Neuronal stem cell (in vitro differentiated cells): Measurements from ENCODE around the gene MTMR3.

ENCODE experiments used
- DNase-seq: peaks from one replicate; pipeline ENCODE4 v3.0.0-alpha.2; 2013; ENCODE audit warnings: low spot score
- H2AFZ ChIP-seq: one replicate; pipeline ENCODE4 v1.6.1; 2013; ENCODE audit warnings: mild to moderate bottlenecking, low read length, inconsistent platforms
- H2AK5ac ChIP-seq: 2 replicates; pipeline ENCODE4 v1.6.1; 2013; ENCODE audit warnings: low read depth, mild to moderate bottlenecking, inconsistent platforms, low read length, moderate library complexity, mixed read lengths
- H2BK120ac ChIP-seq: 2 replicates; pipeline ENCODE4 v1.6.1; 2013; ENCODE audit warnings: low read depth, mild to moderate bottlenecking, inconsistent platforms, low read length, moderate library complexity, mixed read lengths
- H2BK12ac ChIP-seq: one replicate; pipeline ENCODE4 v1.6.1; 2013; ENCODE audit warnings: low read length, inconsistent platforms
- H2BK15ac ChIP-seq: 2 replicates; pipeline ENCODE4 v1.6.1; 2013; ENCODE audit warnings: mild to moderate bottlenecking, low read length, inconsistent platforms, mixed read lengths
- H2BK5ac ChIP-seq: one replicate; pipeline ENCODE4 v1.6.1; 2013; ENCODE audit warnings: inconsistent platforms, mild to moderate bottlenecking, low read length, moderate library complexity
- H3K14ac ChIP-seq: one replicate; pipeline ENCODE4 v1.6.1; 2013; ENCODE audit warnings: low read length, inconsistent platforms
- H3K18ac ChIP-seq: 2 replicates; pipeline ENCODE4 v1.6.1; 2013; ENCODE audit warnings: low read length, inconsistent platforms
- H3K23ac ChIP-seq: 2 replicates; pipeline ENCODE4 v1.6.1; 2013; ENCODE audit warnings: low read depth, mild to moderate bottlenecking, mixed read lengths, low read length, inconsistent platforms; ENCODE audit not compliant: poor library complexity
- H3K27ac ChIP-seq: replicated peaks from 3 replicates; pipeline ENCODE4 v1.5.1; 2013; ENCODE audit warnings: low read length, inconsistent platforms
- H3K27me3 ChIP-seq, 3 experiments: 2 replicates each; pipeline ENCODE4 v1.6.1; 2013; ENCODE audit warnings: low read length in 3 of 3, mild to moderate bottlenecking in 2 of 3, inconsistent platforms in 1 of 3, low read depth in 1 of 3, mixed read lengths in 1 of 3, moderate library complexity in 1 of 3; ENCODE audit not compliant: control insufficient read depth in 3 of 3, insufficient read depth in 3 of 3
- H3K36me3 ChIP-seq, 2 donors: replicated peaks in 1 of 2; 2 replicates each; pipeline ENCODE4 v1.6.1; 2013; ENCODE audit warnings: low read length in 2 of 2; ENCODE audit not compliant: control insufficient read depth in 2 of 2, insufficient read depth in 2 of 2
- H3K4ac ChIP-seq: 2 replicates; pipeline ENCODE4 v1.6.1; 2013; ENCODE audit warnings: inconsistent platforms, mild to moderate bottlenecking, low read length, moderate library complexity
- H3K4me1 ChIP-seq, 2 donors: 1 replicate in 1 of 2; 2 replicates in 1 of 2; pipeline ENCODE4 v1.6.1; 2013; ENCODE audit warnings: low read length in 2 of 2, low read depth in 1 of 2; ENCODE audit not compliant: control insufficient read depth in 2 of 2, insufficient read depth in 1 of 2
- H3K4me2 ChIP-seq: one replicate; pipeline ENCODE4 v1.6.1; 2013; ENCODE audit warnings: mild to moderate bottlenecking, low read length, inconsistent platforms; ENCODE audit not compliant: insufficient read depth, poor library complexity, severe bottlenecking
- H3K4me3 ChIP-seq, 2 donors: 2 replicates each; pipeline ENCODE4 v1.5.1; 2013; ENCODE audit warnings: low read length in 2 of 2, mild to moderate bottlenecking in 2 of 2, inconsistent platforms in 1 of 2, moderate library complexity in 1 of 2
- H3K79me1 ChIP-seq: one replicate; pipeline ENCODE4 v1.6.1; 2013; ENCODE audit warnings: low read depth, mild to moderate bottlenecking, inconsistent platforms, low read length, moderate library complexity
- H3K9ac ChIP-seq: one replicate; pipeline ENCODE4 v1.6.1; 2013; ENCODE audit warnings: mild to moderate bottlenecking, low read depth, low read length, inconsistent platforms; ENCODE audit not compliant: poor library complexity
- H3K9me3 ChIP-seq, 2 donors: replicated peaks in 1 of 2; 2 replicates each; pipeline versions ENCODE3 to v1.6.1; 2013; ENCODE audit warnings: low read length in 2 of 2, mild to moderate bottlenecking in 2 of 2, inconsistent platforms in 1 of 2, low read depth in 1 of 2, mixed read lengths in 1 of 2, moderate library complexity in 1 of 2; ENCODE audit not compliant: control insufficient read depth in 2 of 2, insufficient read depth in 1 of 2
- H4K8ac ChIP-seq: one replicate; pipeline ENCODE4 v1.6.1; 2013; ENCODE audit warnings: low read depth, mild to moderate bottlenecking, inconsistent platforms, low read length, moderate library complexity
- H4K91ac ChIP-seq: one replicate; pipeline ENCODE4 v1.6.1; 2013; ENCODE audit warnings: low read length, low read depth, mild to moderate bottlenecking, inconsistent platforms; ENCODE audit not compliant: poor library complexity
- WGBS, 2 donors: extraction: QIAGEN DNeasy Blood & Tissue Kit; methylation state at CpG; one replicate each; pipeline ENCODE4 v1.1.7; 2013; ENCODE audit warnings: missing lambda C conversion rate in 2 of 2, mixed read lengths in 1 of 2; ENCODE audit not compliant: insufficient read length in 2 of 2, insufficient replicate concordance in 1 of 2; ENCODE audit errors: extremely low coverage in 2 of 2; 5-methylcytosine and 5-hydroxymethylcytosine counted together

Gene MTMR3

DNA sequence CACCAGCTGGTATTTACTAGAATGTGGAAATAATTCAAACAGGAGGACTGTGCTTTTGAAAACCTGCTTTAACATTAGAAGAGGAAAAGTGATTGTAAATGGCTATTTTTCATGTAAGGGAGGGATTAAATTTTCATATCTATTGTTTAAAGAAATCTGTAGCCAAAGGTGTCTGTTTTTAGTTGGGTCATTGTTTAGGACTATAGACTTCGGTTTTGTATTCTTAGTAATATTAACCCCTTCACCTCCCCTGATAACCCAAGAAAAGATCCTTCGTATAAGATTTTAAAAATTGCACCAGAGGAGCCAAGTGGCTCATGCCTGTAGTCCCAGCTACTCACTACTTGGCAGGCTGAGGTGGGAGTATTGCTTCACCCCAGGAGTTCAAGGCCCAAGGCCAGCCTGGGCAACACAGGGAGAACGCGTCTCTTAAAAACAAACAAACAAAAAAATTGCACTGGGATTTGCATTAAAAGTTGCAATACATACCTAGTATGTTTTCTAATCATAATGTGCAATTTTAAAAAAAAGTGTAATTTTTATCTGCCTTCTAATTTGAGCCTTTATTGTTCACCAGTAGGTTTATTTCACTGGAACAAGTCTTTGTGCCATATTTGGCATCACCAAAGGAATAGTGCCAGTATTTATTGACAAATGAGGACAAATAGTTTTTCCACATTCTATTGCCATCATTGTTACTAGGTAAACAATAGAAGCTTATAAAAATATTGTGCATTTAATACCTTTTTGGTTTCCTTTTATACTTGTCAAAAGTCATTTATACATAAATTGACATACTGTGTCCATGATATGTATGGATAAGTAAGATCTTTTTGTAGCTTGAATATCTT is 34.3 kb downstream of the MTMR3 start:
- H2BK12ac ChIP-seq = no peak overlapping the region
- H3K27ac ChIP-seq = no peak overlapping the region
- H3K79me1 ChIP-seq = peaks cover 6% of the 10 kb centered on the region
- H3K27me3 ChIP-seq = no peaks in the 10 kb centered on the region
- no peak overlapping the region for H4K8ac ChIP-seq
- no peak overlapping the region for H3K4me2 ChIP-seq
- H3K4me3 ChIP-seq = no peak overlapping the region
- no peak overlapping the region for H3K14ac ChIP-seq
- no peak for DNase-seq
- peaks cover 0 to 5% of the 10 kb centered on the region in 2 donors for H3K9me3 ChIP-seq
- WGBS, 2 donors = no CpG with 5 or more reads among the region's 4 CpGs
- no peak overlapping the region for H2AFZ ChIP-seq
- H2BK120ac ChIP-seq = no peak overlapping the region
- no peak overlapping the region for H3K18ac ChIP-seq
- no peak overlapping the region for H4K91ac ChIP-seq
- no peak overlapping the region for H3K9ac ChIP-seq
- H2BK5ac ChIP-seq = no peak overlapping the region
- H2BK15ac ChIP-seq = no peak overlapping the region
- no peak overlapping the region for H3K4ac ChIP-seq
- H3K23ac ChIP-seq = no peak overlapping the region
- H2AK5ac ChIP-seq = no peak overlapping the region
- H3K4me1 ChIP-seq = no peaks in the 10 kb centered on the region
- H3K36me3 ChIP-seq = peaks cover 0 to 3% of the 10 kb centered on the region in 2 donors

DNA sequence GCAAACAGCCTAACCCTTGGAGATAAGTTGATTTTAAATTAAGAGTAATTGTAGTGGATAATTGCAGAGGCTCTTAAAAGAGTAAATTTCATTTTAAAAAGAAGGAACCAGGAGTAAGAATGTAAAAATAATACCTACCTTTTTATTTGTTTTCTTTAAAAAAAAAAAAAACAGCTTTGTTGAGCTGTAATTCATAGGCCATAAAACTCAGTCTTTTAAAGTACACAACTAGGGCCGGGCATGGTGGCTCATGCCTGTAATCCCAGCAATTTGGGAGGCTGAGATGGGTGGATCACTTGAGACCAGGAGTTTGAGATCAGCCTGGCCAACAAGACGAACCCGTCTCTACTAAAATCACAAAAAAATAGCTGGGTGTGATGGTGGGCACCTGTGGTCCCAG is 42.4 kb downstream of the MTMR3 start:
- Histone ChIP-seq H3K9ac (no peak overlapping the region), H3K27ac (no peak overlapping the region), H3K4me1 (no peaks in the 10 kb centered on the region), H4K8ac (no peak overlapping the region), H3K27me3 (no peaks in the 10 kb centered on the region), H2AK5ac (no peak overlapping the region), H3K4me2 (no peak overlapping the region), H2BK120ac (no peak overlapping the region), H3K36me3 (peaks cover 0 to 3% of the 10 kb centered on the region in 2 donors), H3K9me3 (peaks cover 0 to 30% of the 10 kb centered on the region in 2 donors), H3K4me3 (no peak overlapping the region), H2AFZ (no peak overlapping the region), H3K14ac (no peak overlapping the region), H2BK15ac (no peak overlapping the region), H3K4ac (no peak overlapping the region), H2BK5ac (no peak overlapping the region), H3K23ac (no peak overlapping the region), H4K91ac (no peak overlapping the region), H2BK12ac (no peak overlapping the region), H3K18ac (no peak overlapping the region), H3K79me1 (peaks cover 6% of the 10 kb centered on the region)
- no peak for DNase-seq
- no CpG with 5 or more reads among the region's 3 CpGs for WGBS, 2 donors

DNA sequence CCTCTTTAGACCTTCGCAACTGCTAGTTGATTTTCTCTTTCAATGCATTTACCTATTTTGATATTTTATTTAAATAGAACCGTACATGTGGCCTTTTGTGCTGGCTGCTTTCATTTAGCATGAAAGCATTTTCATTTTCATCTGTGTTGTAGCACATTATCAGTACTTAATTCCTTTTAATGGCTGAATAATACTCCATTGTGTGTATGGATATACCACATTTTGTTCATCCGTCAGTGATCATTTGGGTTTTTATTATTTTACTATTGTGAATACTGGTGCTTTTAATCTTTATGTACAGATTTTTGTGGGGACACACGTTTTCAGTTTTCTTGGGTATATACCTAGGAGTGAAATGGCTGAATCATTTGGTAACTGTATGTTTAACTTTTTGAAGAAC is 43.1 kb downstream of the MTMR3 start:
- WGBS, 2 donors = no CpG with 5 or more reads among the region's 4 CpGs
- Histone ChIP-seq H4K91ac (no peak overlapping the region), H2AFZ (no peak overlapping the region), H3K27ac (no peak overlapping the region), H3K23ac (no peak overlapping the region), H2BK12ac (no peak overlapping the region), H3K4me3 (no peak overlapping the region), H2BK120ac (no peak overlapping the region), H3K4ac (no peak overlapping the region), H2BK15ac (no peak overlapping the region), H2AK5ac (no peak overlapping the region), H3K4me2 (no peak overlapping the region), H3K14ac (no peak overlapping the region), H3K9me3 (peaks cover 0 to 28% of the 10 kb centered on the region in 2 donors), H3K9ac (no peak overlapping the region), H3K79me1 (peaks cover 5% of the 10 kb centered on the region), H3K4me1 (no peaks in the 10 kb centered on the region), H3K18ac (no peak overlapping the region), H3K36me3 (peaks cover 0 to 2% of the 10 kb centered on the region in 2 donors), H3K27me3 (no peaks in the 10 kb centered on the region), H4K8ac (no peak overlapping the region), H2BK5ac (no peak overlapping the region)
- DNase-seq = no peak

DNA sequence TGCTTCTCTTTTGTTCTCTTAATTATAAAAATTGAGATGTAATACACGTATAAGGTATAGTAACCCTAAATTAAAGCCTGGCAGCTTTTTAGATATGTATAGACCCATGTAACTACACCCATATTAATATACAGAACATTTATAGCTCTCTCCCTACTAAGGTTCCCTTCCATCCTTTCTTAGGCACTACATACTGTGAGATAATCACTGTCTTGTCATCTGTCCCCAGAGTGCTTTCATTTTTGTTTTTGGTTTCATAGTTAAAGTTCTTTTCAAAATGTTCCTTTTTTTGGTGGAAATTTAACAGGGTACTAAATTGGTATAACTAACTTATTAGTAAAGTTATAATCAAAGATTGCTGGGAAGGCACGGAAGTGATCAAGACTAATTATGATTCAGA is 49.2 kb downstream of the MTMR3 start:
- Histone ChIP-seq H3K4me1 (no peaks in the 10 kb centered on the region), H2AK5ac (no peak overlapping the region), H3K4me2 (no peak overlapping the region), H4K8ac (no peak overlapping the region), H4K91ac (no peak overlapping the region), H3K27me3 (no peaks in the 10 kb centered on the region), H2AFZ (no peak overlapping the region), H3K23ac (no peak overlapping the region), H3K9ac (no peak overlapping the region), H3K18ac (no peak overlapping the region), H3K4ac (no peak overlapping the region), H2BK12ac (no peak overlapping the region), H3K27ac (no peak overlapping the region), H3K36me3 (no peaks in the 10 kb centered on the region), H3K9me3 (peaks cover 0 to 8% of the 10 kb centered on the region in 2 donors), H2BK5ac (no peak overlapping the region), H2BK120ac (no peak overlapping the region), H2BK15ac (no peak overlapping the region), H3K79me1 (no peaks in the 10 kb centered on the region), H3K14ac (no peak overlapping the region), H3K4me3 (no peak overlapping the region)
- DNase-seq = no peak
- WGBS, 2 donors = no CpG with 5 or more reads among the region's 2 CpGs
